Transverse colon (tissue), 4 donors: Measurements from ENCODE around the gene UQCC2. TPM values are rescaled to one million over a fixed set of nuclear protein-coding genes. Genes with fewer than 3 reads are reported as not detected.

Source experiments
- DNase-seq: peaks from one replicate; pipeline ENCODE4 v3.0.0-alpha.2; 2019
- H3K27ac ChIP-seq, 4 donors: fragments of 200-600 bp; sonication (generic); 2 replicates each; pipeline ENCODE4 v1.5.1; 2016 to 2018; ENCODE audit warnings: inconsistent platforms in 4 of 4
- H3K27me3 ChIP-seq: fragments of 200-600 bp; sonication (generic); 2 replicates; pipeline ENCODE4 v1.5.1; 2017; ENCODE audit warnings: inconsistent platforms
- H3K36me3 ChIP-seq, 4 donors: fragments of 200-600 bp; sonication (generic); 2 replicates each; pipeline ENCODE4 v1.5.1; 2017 to 2019; ENCODE audit warnings: inconsistent platforms in 4 of 4
- H3K4me1 ChIP-seq, 4 donors: fragments of 200-600 bp; sonication (generic); 2 replicates each; pipeline ENCODE4 v1.5.1; 2017 to 2020; ENCODE audit warnings: inconsistent platforms in 4 of 4
- H3K4me3 ChIP-seq, 4 donors: fragments of 200-600 bp; sonication (generic); 1 replicate in 1 of 4; 2 replicates in 3 of 4; pipeline versions ENCODE4 v1.5.1 to v1.6.1; 2017 to 2019; ENCODE audit warnings: inconsistent platforms in 4 of 4
- H3K9me3 ChIP-seq, 2 donors: fragments of 200-600 bp; sonication (generic); 2 replicates each; pipeline ENCODE4 v1.5.1; 2017 to 2019; ENCODE audit warnings: inconsistent platforms in 2 of 2
- EP300 ChIP-seq: sonication (generic); formaldehyde crosslinking; IDR thresholded peaks from one replicate; pipeline ENCODE4 v1.6.1; 2017; ENCODE audit warnings: antibody characterized with exemption, low read depth
- POLR2A ChIP-seq: fragments of 450-650 bp; IDR thresholded peaks from one replicate; pipeline ENCODE4 v1.6.1; 2016; ENCODE audit warnings: antibody characterized with exemption, mild to moderate bottlenecking, moderate library complexity
- POLR2AphosphoS5 ChIP-seq, 3 donors: sonication (generic); formaldehyde crosslinking; IDR thresholded peaks; one replicate each; pipeline ENCODE4 v1.6.1; 2016; ENCODE audit warnings: antibody characterized with exemption in 3 of 3
- WGBS, 2 donors: methylation state at CpG; one replicate each; pipeline ENCODE4 v1.1.5; 2018; ENCODE audit warnings: low coverage in 1 of 2; 5-methylcytosine and 5-hydroxymethylcytosine counted together
- in situ Hi-C, 4 donors: fragments of 200-750 bp; cut with MboI; loops; one replicate each; pipeline versions ENCODE4 v1.15.0 to v1.15.1; 2017; ENCODE audit warnings: low sequenced_read_pairs in 3 of 4, low pct_ligation_motif_present in 1 of 4, low pct_unique_long_range_greater_than_20kb in 1 of 4
- intact Hi-C: fragments of 100-400 bp; cut with DNase I; formaldehyde crosslinking; loops from one replicate; pipeline ENCODE4 v1.15.1; 2023; ENCODE audit warnings: low total_unique reads
- total RNA-seq, 4 donors: library from RNA; depleted of rRNA; stranded (reverse); fragments of >200 nt; gene quantifications; one replicate each; pipeline ENCODE4 v1.1.0, GENCODE V29; 2016
- TF ChIP-seq, protein P1 (sequence below), 5 experiments: fragments of 200-600 bp in 3 of 5; fragments of 450-650 bp in 2 of 5; sonication (generic) in 3 of 5; IDR thresholded peaks; 1 replicate in 2 of 5; 2 replicates in 3 of 5; pipeline ENCODE4 v1.5.1; 2016 to 2017; ENCODE audit warnings: antibody characterized with exemption in 5 of 5, inconsistent platforms in 3 of 5, mild to moderate bottlenecking in 2 of 5, moderate library complexity in 1 of 5

Gene UQCC2
- total RNA-seq, 4 donors from 2014 or later = 2.8 to 17.6 (median 8.8) TPM

DNA sequence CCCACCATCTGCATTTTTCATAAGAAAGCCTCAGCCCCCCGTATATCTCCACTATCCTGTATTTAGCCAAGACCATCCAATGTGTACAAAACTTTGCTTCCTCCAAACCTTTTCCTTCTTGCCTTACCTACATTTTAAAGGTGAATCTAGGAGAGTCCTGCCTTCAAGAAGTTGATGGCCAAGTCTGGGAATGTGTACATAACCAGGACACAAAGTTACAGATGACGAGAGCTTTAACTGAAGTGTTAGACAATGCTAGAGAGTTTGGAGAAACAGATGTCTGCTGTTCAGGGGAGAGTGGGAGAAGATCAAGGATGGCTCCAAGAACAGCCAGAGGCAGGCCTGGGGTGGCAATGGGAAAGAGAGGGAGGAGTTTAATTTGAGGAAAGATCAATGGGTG, 2.3 kb upstream of the UQCC2 start:
- Histone ChIP-seq H3K27me3 (no peaks in the 10 kb centered on the region), H3K4me1 (peaks cover 7 to 19% (median 18%) of the 10 kb centered on the region in 4 donors), H3K27ac (no peak overlapping the region), H3K9me3 (no peaks in the 10 kb centered on the region), H3K36me3 (no peaks in the 10 kb centered on the region), H3K4me3 (no peak overlapping the region)
- TF ChIP-seq, protein P1, sequence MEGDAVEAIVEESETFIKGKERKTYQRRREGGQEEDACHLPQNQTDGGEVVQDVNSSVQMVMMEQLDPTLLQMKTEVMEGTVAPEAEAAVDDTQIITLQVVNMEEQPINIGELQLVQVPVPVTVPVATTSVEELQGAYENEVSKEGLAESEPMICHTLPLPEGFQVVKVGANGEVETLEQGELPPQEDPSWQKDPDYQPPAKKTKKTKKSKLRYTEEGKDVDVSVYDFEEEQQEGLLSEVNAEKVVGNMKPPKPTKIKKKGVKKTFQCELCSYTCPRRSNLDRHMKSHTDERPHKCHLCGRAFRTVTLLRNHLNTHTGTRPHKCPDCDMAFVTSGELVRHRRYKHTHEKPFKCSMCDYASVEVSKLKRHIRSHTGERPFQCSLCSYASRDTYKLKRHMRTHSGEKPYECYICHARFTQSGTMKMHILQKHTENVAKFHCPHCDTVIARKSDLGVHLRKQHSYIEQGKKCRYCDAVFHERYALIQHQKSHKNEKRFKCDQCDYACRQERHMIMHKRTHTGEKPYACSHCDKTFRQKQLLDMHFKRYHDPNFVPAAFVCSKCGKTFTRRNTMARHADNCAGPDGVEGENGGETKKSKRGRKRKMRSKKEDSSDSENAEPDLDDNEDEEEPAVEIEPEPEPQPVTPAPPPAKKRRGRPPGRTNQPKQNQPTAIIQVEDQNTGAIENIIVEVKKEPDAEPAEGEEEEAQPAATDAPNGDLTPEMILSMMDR (IDR thresholded peaks at IDR 0.05) = no peak
- no peak for TF ChIP-seq POLR2A
- TF ChIP-seq POLR2AphosphoS5 (IDR thresholded peaks at IDR 0.05) = no peak
- TF ChIP-seq EP300 = no peak
- intact Hi-C loops = no loop called here
- WGBS, 2 donors = 83 to 88% methylated on average over 2 of the region's 2 CpGs
- no peak for DNase-seq
- in situ Hi-C loops = no loop called here

DNA sequence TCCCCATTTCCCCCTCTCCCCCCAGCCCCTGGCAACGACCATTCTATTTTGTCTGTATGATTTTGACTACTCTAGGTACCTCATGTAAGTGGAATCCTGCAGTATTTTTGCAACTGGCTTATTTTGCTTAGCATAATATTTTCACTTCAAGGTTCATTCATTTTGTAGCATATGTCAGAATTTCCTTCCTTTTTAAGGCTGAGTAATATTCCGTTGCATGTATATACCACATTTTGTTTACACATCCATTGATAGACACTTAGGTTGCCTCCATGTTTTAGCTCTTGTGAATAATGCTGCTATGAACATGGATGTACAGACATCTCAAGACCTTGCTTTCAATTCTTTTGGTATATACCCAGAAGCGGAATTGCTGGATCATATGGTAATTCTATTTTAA, 1.4 kb upstream of the UQCC2 start:
- WGBS, 2 donors = 79 to 96% methylated on average over 2 to 3 of the region's 3 CpGs
- DNase-seq = no peak
- no peak overlapping the region for H3K27ac ChIP-seq
- H3K4me1 ChIP-seq = peaks cover 7 to 19% (median 16%) of the 10 kb centered on the region in 4 donors
- no peak for TF ChIP-seq POLR2AphosphoS5 (IDR thresholded peaks at IDR 0.05)
- TF ChIP-seq EP300 = no peak
- TF ChIP-seq POLR2A = no peak
- TF ChIP-seq, protein P1 (IDR thresholded peaks at IDR 0.05) = no peak
- no peaks in the 10 kb centered on the region for H3K9me3 ChIP-seq
- intact Hi-C loops = no loop called here
- H3K4me3 ChIP-seq = no peak overlapping the region
- H3K27me3 ChIP-seq = no peaks in the 10 kb centered on the region
- in situ Hi-C loops = no loop called here
- no peaks in the 10 kb centered on the region for H3K36me3 ChIP-seq

DNA sequence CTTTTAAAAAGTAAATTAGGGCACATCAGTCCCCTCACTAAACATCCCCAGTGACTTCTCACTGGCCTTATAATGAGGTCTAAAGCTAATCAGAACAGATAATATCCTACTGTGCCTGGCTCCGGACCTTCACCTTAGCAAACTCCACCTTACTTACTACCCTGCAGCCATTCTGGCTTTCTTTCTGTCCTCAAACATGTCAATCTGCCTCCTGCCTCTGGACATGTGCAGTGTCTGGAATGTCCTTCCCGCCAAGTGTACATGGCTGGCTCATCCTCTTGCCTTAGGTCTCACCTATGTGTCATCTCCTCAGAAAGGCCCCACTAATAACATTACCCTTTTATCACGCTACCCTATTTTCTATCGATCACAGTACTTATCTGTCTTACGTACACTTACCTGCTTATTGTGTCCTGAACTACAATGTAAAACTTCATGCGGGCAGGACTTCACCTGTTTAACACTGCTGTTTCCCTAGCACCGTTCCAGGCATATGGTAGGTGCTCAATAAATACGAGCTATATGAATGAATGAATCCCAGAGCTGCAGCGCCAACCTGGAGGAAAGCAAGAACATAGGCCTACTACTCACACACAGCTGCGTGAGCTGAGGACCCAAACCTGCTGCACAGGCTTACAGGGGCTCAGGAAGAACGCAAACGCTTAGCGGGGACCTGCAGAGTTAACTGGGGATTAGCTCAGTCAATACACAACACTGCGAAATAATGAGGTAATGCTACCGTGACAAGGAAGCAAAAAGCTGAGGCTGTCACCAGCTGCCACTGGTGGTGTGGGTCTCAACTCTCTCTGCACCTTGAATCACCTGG, 991 bp downstream of the UQCC2 start:
- DNase-seq = no peak
- in situ Hi-C loops (no loop called here), intact Hi-C loops (no loop called here)
- Histone ChIP-seq H3K4me3 (peak overlapping the region in 3 of 4 donors; percentile 67 to 95 (median 76)), H3K9me3 (no peaks in the 10 kb centered on the region), H3K27me3 (no peaks in the 10 kb centered on the region), H3K4me1 (peaks cover 7 to 15% (median 10%) of the 10 kb centered on the region in 4 donors), H3K27ac (peak overlapping the region; percentile 92 to 95 (median 94)), H3K36me3 (no peaks in the 10 kb centered on the region)
- no peak for TF ChIP-seq POLR2AphosphoS5 (IDR thresholded peaks at IDR 0.05)
- TF ChIP-seq, protein P1 (IDR thresholded peaks at IDR 0.05) = no peak
- TF ChIP-seq EP300 = no peak
- TF ChIP-seq POLR2A = no peak
- 78 to 90% methylated on average over 9 to 15 of the region's 15 CpGs for WGBS, 2 donors

DNA sequence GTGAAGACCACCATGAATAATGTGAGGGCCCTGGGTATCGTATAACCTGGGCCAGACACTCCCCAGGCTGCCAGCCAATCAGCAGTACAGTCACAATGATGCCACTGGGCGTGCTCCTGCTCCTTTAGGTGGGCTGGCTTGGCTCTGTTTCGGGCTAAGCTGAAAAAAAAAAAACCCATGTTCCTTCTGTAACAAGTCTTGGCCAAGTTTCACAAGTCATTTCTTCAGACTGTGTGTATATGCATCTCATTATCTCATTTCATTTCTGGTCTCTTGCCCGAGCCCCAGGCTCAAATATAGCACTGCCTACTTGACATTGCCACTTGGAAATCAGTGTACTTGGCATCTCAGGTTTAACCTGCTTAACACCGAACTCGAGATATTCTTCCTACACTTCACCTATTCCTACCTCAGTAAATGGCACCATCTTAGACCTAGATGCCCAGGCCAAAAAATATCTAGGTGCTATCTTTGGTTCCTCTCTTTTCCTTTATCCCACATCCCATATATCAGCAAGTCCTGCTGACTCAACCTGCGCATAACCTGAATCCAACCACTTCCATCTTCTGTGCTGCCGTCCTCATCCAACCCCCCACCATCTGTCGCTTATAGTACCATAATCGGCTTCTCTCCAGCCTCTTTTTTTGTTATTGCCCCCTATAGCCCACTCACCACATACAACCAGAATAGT, 1.8 kb downstream of the UQCC2 start:
- no peaks in the 10 kb centered on the region for H3K36me3 ChIP-seq
- in situ Hi-C loops = loop anchor here in 1 of 4 donors (10.0 kb wide), 1 partner anchor 125 kb away; the partner anchor contains the start of gene BAK1
- H3K4me1 ChIP-seq = peaks cover 7 to 15% (median 10%) of the 10 kb centered on the region in 4 donors
- intact Hi-C loops = no loop called here
- DNase-seq = no peak
- no peaks in the 10 kb centered on the region for H3K27me3 ChIP-seq
- WGBS, 2 donors = 91 to 93% methylated on average over 7 to 10 of the region's 10 CpGs
- H3K4me3 ChIP-seq = no peak overlapping the region
- H3K9me3 ChIP-seq = no peaks in the 10 kb centered on the region
- H3K27ac ChIP-seq = no peak overlapping the region
- TF ChIP-seq POLR2A = no peak
- TF ChIP-seq EP300 = no peak
- TF ChIP-seq POLR2AphosphoS5 (IDR thresholded peaks at IDR 0.05) = no peak
- TF ChIP-seq, protein P1 (IDR thresholded peaks at IDR 0.05) = no peak
